ENCODE measurements around the gene PDE11A. TPM values are rescaled to one million over a fixed set of nuclear protein-coding genes. Genes with fewer than 3 reads are reported as not detected.

Gene PDE11A
- polyA plus RNA-seq, 1 experiment = 0.53 TPM

- no peaks in the 10 kb centered on the region for H3K27me3 ChIP-seq (ENCODE audit: control insufficient read depth, insufficient read depth, low read length)
- no peak for DNase-seq (ENCODE audit: low read depth)
- CTCF ChIA-PET = interaction anchor here (1.4 kb wide), 1 partner anchor 24 kb away, joined by 4 read pairs; no protein-coding TSS in a partner anchor
- no peak overlapping the region for H3K4me3 ChIP-seq (ENCODE audit: low read depth, low read length)
- POLR2A ChIA-PET = no interaction called here
- H3K36me3 ChIP-seq (ENCODE audit: control insufficient read depth, insufficient read depth, low read length) = no peaks in the 10 kb centered on the region
- no peak for TF ChIP-seq CTCF (IDR thresholded peaks at IDR 0.05; ENCODE audit: insufficient read depth, low read depth, low read length)
These were observed 443.7 kb downstream of the PDE11A start for GRCh38 chr2:177628831-177629230.

GRCh38 chr2:177625744-177626650 lies 446.6 kb downstream of the PDE11A start:
- Histone ChIP-seq H3K36me3 (ENCODE audit: control insufficient read depth, insufficient read depth, low read length) (no peaks in the 10 kb centered on the region), H3K27me3 (ENCODE audit: control insufficient read depth, insufficient read depth, low read length) (no peaks in the 10 kb centered on the region), H3K4me3 (ENCODE audit: low read depth, low read length) (no peak overlapping the region)
- ChIA-PET CTCF (interaction anchor here (1.5 kb wide), 1 partner anchor 11 kb away, joined by 5 read pairs; no protein-coding TSS in a partner anchor), POLR2A (interaction anchor here (0.6 kb wide), 1 partner anchor 81 kb away, joined by 3 read pairs; no protein-coding TSS in a partner anchor)
- no peak for TF ChIP-seq CTCF (IDR thresholded peaks at IDR 0.05; ENCODE audit: insufficient read depth, low read depth, low read length)
- no peak for DNase-seq (ENCODE audit: low read depth)

DNA sequence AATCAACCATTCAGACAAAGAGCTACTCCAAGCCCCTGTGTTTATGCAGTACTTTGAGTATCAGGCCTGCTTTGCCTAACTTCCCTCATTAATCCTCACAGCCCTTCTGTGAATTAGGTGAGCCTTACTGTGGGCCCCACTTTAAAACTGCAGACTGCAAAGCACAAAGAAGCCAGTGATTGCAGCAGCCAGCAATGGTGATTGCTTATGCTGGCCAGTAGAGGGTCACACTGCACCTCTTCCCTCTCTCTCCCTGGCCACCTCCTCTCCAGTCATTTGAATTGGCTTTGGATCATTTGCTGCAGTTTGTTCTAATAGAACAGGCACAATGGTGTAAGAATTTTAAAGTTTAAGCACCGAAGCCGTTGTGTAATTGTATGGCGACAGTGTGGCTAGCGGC lies 450.1 kb downstream of the PDE11A start:
- no peaks in the 10 kb centered on the region for H3K36me3 ChIP-seq (ENCODE audit: control insufficient read depth, insufficient read depth, low read length)
- H3K4me3 ChIP-seq (ENCODE audit: low read depth, low read length) = no peak overlapping the region
- H3K27me3 ChIP-seq (ENCODE audit: control insufficient read depth, insufficient read depth, low read length) = no peaks in the 10 kb centered on the region
- TF ChIP-seq CTCF (IDR thresholded peaks at IDR 0.05; ENCODE audit: insufficient read depth, low read depth, low read length) = peak; percentile 63
- POLR2A ChIA-PET = no interaction called here
- no peak for DNase-seq (ENCODE audit: low read depth)
- CTCF ChIA-PET = no interaction called here

DNA sequence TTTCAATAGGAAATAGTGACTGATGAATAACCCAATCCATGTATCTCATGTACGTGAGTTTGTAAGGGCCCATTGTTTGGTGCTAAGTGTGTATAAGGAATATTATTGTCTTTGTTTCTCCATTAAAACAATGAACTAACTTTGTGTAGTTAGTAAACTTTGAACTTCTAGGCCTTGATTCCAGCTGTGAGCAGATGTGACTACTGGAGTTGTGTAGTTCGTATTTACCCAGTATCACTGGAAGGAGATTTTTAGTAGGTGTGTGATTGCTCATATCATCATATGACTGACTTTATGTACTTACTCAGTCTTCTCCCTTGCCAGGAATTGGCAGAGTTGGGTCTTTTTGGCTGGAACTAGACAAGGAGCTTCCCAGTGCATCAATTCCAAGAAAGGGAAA lies 452.6 kb downstream of the PDE11A start:
- no peak for DNase-seq (ENCODE audit: low read depth)
- no peak for TF ChIP-seq CTCF (IDR thresholded peaks at IDR 0.05; ENCODE audit: insufficient read depth, low read depth, low read length)
- POLR2A ChIA-PET = no interaction called here
- H3K36me3 ChIP-seq (ENCODE audit: control insufficient read depth, insufficient read depth, low read length) = no peaks in the 10 kb centered on the region
- H3K4me3 ChIP-seq (ENCODE audit: low read depth, low read length) = no peak overlapping the region
- no peaks in the 10 kb centered on the region for H3K27me3 ChIP-seq (ENCODE audit: control insufficient read depth, insufficient read depth, low read length)
- CTCF ChIA-PET = no interaction called here

- H3K27me3 ChIP-seq (ENCODE audit: control insufficient read depth, insufficient read depth, low read length) = no peaks in the 10 kb centered on the region
- no peak for DNase-seq (ENCODE audit: low read depth)
- H3K36me3 ChIP-seq (ENCODE audit: control insufficient read depth, insufficient read depth, low read length) = no peaks in the 10 kb centered on the region
- no peak for TF ChIP-seq CTCF (IDR thresholded peaks at IDR 0.05; ENCODE audit: insufficient read depth, low read depth, low read length)
- H3K4me3 ChIP-seq (ENCODE audit: low read depth, low read length) = no peak overlapping the region
- ChIA-PET CTCF (no interaction called here), POLR2A (no interaction called here)
These were observed 453.1 kb downstream of the PDE11A start for GRCh38 chr2:177619461-177619860.

All from BJ (cell line).